ENCODE results near the gene BMP5. TPM values are rescaled to one million over a fixed set of nuclear protein-coding genes. Genes with fewer than 3 reads are reported as not detected.

BMP5 gene
- polyA plus RNA-seq, 1 donor from 2014 or later, result 0.14 TPM

DNA sequence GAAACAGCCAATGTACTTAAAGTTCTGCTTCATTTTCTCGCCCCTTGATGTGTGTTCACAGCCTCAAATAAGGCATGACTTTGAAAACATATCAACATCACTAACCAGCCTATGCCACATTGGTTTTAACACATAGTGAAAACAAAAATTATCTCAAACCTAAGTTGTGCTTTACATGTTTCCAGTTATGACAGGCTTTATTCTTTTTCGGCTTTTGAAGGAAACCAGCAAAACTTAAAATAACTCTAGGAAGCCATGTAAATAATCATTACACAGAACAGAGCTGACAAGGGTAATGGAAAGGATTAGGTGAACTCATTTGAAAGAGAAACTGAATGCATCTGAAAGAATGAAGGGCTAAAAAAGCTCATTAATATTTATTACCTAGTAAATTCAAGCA lies 42.1 kb downstream of the BMP5 start:
- Histone ChIP-seq H3K79me2 (replicated peaks; ENCODE audit: insufficient read depth, low read length) (no peaks in the 10 kb centered on the region), H3K4me3 (ENCODE audit: low read length) (no peak overlapping the region), H2AFZ (ENCODE audit: low read depth, low read length) (no peak overlapping the region), H3K27ac (ENCODE audit: low read length) (no peak overlapping the region), H3K36me3 (ENCODE audit: insufficient read depth, low read length) (no peaks in the 10 kb centered on the region), H3K9me3 (ENCODE audit: low read length) (peaks cover 3% of the 10 kb centered on the region), H3F3A (ENCODE audit: insufficient read depth, low read length, poor library complexity, severe bottlenecking) (no peaks in the 10 kb centered on the region), H4K20me1 (ENCODE audit: insufficient read depth) (no peaks in the 10 kb centered on the region), H3K9me2 (ENCODE audit: insufficient read depth, low read length) (no peaks in the 10 kb centered on the region), H3K9ac (ENCODE audit: low read length) (no peak overlapping the region), H3K27me3 (ENCODE audit: insufficient read depth, low read depth, low read length) (no peaks in the 10 kb centered on the region), H3K4me2 (ENCODE audit: low read length) (no peak overlapping the region)
- TF ChIP-seq EP300 (conservative IDR thresholded peaks at IDR 0.05; ENCODE audit: poor library complexity, severe bottlenecking) (no peak), SMC3 (conservative IDR thresholded peaks at IDR 0.05; ENCODE audit: poor library complexity) (no peak), MXI1 (conservative IDR thresholded peaks at IDR 0.05; ENCODE audit: poor library complexity, severe bottlenecking) (no peak), TAF1 (IDR thresholded peaks at IDR 0.05; ENCODE audit: low read depth) (no peak), POLR2AphosphoS5 (IDR thresholded peaks at IDR 0.05) (no peak), EZH2 (IDR thresholded peaks at IDR 0.05; ENCODE audit: borderline replicate concordance, insufficient read depth, low read length, poor library complexity, severe bottlenecking) (no peak), RAD21 (conservative IDR thresholded peaks at IDR 0.05) (no peak)
- TF ChIP-seq, protein P1, sequence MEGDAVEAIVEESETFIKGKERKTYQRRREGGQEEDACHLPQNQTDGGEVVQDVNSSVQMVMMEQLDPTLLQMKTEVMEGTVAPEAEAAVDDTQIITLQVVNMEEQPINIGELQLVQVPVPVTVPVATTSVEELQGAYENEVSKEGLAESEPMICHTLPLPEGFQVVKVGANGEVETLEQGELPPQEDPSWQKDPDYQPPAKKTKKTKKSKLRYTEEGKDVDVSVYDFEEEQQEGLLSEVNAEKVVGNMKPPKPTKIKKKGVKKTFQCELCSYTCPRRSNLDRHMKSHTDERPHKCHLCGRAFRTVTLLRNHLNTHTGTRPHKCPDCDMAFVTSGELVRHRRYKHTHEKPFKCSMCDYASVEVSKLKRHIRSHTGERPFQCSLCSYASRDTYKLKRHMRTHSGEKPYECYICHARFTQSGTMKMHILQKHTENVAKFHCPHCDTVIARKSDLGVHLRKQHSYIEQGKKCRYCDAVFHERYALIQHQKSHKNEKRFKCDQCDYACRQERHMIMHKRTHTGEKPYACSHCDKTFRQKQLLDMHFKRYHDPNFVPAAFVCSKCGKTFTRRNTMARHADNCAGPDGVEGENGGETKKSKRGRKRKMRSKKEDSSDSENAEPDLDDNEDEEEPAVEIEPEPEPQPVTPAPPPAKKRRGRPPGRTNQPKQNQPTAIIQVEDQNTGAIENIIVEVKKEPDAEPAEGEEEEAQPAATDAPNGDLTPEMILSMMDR (IDR thresholded peaks at IDR 0.05; ENCODE audit: poor library complexity, severe bottlenecking), result no peak
- TF ChIP-seq, protein P2, sequence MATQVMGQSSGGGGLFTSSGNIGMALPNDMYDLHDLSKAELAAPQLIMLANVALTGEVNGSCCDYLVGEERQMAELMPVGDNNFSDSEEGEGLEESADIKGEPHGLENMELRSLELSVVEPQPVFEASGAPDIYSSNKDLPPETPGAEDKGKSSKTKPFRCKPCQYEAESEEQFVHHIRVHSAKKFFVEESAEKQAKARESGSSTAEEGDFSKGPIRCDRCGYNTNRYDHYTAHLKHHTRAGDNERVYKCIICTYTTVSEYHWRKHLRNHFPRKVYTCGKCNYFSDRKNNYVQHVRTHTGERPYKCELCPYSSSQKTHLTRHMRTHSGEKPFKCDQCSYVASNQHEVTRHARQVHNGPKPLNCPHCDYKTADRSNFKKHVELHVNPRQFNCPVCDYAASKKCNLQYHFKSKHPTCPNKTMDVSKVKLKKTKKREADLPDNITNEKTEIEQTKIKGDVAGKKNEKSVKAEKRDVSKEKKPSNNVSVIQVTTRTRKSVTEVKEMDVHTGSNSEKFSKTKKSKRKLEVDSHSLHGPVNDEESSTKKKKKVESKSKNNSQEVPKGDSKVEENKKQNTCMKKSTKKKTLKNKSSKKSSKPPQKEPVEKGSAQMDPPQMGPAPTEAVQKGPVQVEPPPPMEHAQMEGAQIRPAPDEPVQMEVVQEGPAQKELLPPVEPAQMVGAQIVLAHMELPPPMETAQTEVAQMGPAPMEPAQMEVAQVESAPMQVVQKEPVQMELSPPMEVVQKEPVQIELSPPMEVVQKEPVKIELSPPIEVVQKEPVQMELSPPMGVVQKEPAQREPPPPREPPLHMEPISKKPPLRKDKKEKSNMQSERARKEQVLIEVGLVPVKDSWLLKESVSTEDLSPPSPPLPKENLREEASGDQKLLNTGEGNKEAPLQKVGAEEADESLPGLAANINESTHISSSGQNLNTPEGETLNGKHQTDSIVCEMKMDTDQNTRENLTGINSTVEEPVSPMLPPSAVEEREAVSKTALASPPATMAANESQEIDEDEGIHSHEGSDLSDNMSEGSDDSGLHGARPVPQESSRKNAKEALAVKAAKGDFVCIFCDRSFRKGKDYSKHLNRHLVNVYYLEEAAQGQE (IDR thresholded peaks at IDR 0.05; ENCODE audit: borderline replicate concordance), result no peak

DNA sequence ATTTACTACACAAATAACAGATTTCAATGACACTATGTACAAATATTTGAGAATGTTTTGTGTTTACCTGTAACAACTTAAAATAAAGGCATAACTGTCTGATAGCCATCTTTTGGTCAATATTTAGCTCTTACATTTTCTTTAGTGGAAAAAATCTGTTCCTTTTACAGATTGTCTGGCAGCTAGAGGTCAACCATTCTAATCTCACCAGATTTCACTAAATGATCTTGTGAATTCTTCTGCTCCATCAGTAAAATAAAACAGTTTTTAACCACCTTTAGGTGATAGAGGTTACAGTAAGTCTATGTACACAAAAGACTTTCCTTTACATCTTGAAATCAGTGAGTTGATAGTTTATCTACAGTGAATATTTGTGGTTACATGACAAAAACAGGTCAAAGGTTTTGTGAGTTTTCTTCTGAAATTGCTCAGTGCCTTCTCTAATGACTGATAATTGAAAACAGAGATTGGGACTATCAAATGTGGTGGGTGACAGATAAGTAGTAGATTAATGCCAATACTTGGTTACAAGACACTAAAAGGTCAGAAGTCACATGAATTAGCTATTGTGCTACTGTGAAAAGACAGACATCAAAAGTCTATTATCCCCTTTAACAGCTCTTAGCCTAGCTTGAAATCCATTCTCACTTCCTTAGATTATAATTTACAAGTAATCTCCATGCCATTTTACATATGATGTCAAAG lies 47.4 kb downstream of the BMP5 start:
- H3K27me3 ChIP-seq (ENCODE audit: insufficient read depth, low read depth, low read length), result no peaks in the 10 kb centered on the region
- no peaks in the 10 kb centered on the region for H3K9me2 ChIP-seq (ENCODE audit: insufficient read depth, low read length)
- no peaks in the 10 kb centered on the region for H4K20me1 ChIP-seq (ENCODE audit: insufficient read depth)
- no peak overlapping the region for H3K27ac ChIP-seq (ENCODE audit: low read length)
- H3K79me2 ChIP-seq (replicated peaks; ENCODE audit: insufficient read depth, low read length), result no peaks in the 10 kb centered on the region
- no peaks in the 10 kb centered on the region for H3K9me3 ChIP-seq (ENCODE audit: low read length)
- H3K4me2 ChIP-seq (ENCODE audit: low read length), result no peak overlapping the region
- no peaks in the 10 kb centered on the region for H3F3A ChIP-seq (ENCODE audit: insufficient read depth, low read length, poor library complexity, severe bottlenecking)
- no peak overlapping the region for H3K4me3 ChIP-seq (ENCODE audit: low read length)
- H3K9ac ChIP-seq (ENCODE audit: low read length), result no peak overlapping the region
- no peak overlapping the region for H2AFZ ChIP-seq (ENCODE audit: low read depth, low read length)
- H3K36me3 ChIP-seq (ENCODE audit: insufficient read depth, low read length), result no peaks in the 10 kb centered on the region
- no peak for TF ChIP-seq POLR2AphosphoS5 (IDR thresholded peaks at IDR 0.05)
- no peak for TF ChIP-seq MXI1 (conservative IDR thresholded peaks at IDR 0.05; ENCODE audit: poor library complexity, severe bottlenecking)
- no peak for TF ChIP-seq SMC3 (conservative IDR thresholded peaks at IDR 0.05; ENCODE audit: poor library complexity)
- TF ChIP-seq, protein P2 (IDR thresholded peaks at IDR 0.05; ENCODE audit: borderline replicate concordance), result no peak
- no peak for TF ChIP-seq EZH2 (IDR thresholded peaks at IDR 0.05; ENCODE audit: borderline replicate concordance, insufficient read depth, low read length, poor library complexity, severe bottlenecking)
- TF ChIP-seq EP300 (conservative IDR thresholded peaks at IDR 0.05; ENCODE audit: poor library complexity, severe bottlenecking), result no peak
- TF ChIP-seq RAD21 (conservative IDR thresholded peaks at IDR 0.05), result no peak
- TF ChIP-seq, protein P1 (IDR thresholded peaks at IDR 0.05; ENCODE audit: poor library complexity, severe bottlenecking), result no peak
- TF ChIP-seq TAF1 (IDR thresholded peaks at IDR 0.05; ENCODE audit: low read depth), result no peak
